Dermis blood vessel endothelial cell (primary cell): ENCODE measurements around the gene VEPH1. TPM values are rescaled to one million over a fixed set of nuclear protein-coding genes. Genes with fewer than 3 reads are reported as not detected.

Experiments used
- DNase-seq: peaks from one replicate; pipeline ENCODE4 v3.0.0; 2010
- total RNA-seq: library from RNA; depleted of rRNA; stranded (reverse); fragments of >200 nt; gene quantifications from 2 replicates; pipeline ENCODE4 v1.2.3, GENCODE V29; 2014

VEPH1 gene
- 8.2 and 35.9 TPM in 2 replicates for total RNA-seq

- DNase-seq: no peak
Measured at GRCh38 chr3:157502916-157503595, at the start of gene VEPH1. VEPH1 (minus strand) TSS chr3:157503416; CDS start chr3:157495349, 8,067 bp downstream.

GRCh38 chr3:157551961-157552360 lies 48.7 kb upstream of the VEPH1 start:
- no peak for DNase-seq

GRCh38 chr3:157549498-157549897 lies 46.3 kb upstream of the VEPH1 start:
- no peak for DNase-seq

DNA sequence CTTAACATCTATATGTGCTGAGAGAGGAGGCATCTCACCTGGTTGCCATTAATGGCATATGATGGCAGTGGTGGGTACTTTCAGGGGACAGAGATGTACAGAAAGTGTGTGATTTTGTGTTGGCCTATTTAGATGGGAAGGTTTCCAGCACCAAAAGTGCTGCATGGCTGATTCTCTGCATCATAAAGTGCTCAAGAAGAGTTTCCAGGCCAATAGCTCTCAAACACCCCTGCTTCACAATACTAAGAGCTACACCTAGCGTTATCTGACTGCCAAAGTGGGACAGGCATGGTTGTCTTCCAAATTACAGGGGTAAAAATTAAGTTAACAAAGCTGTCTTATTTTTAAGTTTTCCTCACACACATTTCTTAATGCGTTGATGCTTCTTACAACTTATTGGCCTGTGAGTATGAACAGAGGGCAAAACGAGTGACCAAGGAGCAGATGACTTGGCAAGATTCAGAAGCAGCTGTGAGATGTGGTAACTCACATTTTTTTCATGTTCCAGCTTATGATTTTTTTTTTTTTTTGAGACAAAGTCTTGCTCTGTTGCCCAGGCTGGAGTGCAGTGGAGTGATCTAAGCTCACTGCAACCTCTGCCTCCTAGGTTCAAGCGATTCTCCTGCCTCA lies 41.4 kb upstream of the VEPH1 start:
- no peak for DNase-seq

GRCh38 chr3:157543501-157544035 lies 40.4 kb upstream of the VEPH1 start:
- no peak for DNase-seq

DNA sequence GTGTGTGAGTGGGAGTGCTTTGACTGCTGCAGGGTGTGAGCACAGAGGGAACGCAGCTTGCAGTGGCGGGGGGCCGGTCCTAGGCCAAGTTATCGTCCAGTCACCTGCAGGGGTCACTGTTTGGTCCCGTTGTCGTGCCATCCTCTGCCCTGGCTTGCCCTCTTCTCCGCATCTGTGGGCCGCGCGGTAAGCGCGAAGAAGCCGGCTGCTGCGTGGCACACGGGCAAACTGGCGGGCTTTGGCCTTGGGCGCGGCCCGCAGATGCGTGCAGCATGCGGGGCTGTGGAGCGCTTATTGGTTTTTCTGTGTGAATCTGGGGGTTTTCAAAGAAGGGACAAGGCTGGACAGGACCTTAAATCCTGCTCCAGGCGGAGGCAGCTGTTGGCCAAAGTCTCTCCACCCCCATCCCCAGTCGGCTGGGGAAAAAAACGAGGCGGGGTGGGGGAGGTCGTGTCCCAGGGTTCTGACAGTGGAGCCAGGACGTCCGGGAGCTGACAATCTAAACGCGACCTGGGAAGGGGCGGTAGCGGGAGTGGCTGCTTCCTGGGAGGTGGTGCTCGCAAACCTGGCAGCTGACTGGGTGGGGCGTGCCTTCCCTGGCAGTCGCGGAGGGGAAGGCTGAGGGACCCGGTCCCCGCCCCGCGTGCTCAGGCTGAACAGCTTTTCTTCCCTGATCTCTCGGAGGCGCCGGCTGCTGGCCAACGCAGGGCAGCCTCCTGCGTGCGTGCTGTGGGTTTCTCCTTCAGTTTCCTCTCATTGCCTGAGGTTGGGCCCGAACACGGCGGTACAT lies 39.7 kb upstream of the VEPH1 start:
- peak; percentile 72 for DNase-seq

- no peak for DNase-seq
Measured at GRCh38 chr3:157541506-157542236, 38.5 kb upstream of the VEPH1 start.

GRCh38 chr3:157540656-157541055 lies 37.4 kb upstream of the VEPH1 start:
- DNase-seq: no peak

DNA sequence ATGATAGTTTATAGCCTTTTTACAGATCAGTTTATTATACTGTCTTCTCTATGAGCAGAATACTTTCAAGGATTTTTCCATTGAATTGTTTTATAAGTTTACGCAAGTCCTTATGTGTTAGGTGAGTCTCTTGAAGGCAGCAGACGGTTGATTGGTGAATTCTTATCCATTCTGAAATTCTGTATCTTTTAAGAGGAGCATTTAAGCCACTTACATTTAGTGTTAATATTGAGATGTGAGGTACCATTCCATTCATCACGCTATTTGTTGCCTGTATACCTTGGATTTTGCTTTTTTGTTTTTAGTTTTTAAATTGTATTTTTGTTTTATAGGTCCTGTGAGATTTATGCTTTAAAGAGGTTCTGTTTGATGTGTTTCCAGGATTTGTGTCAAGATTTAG lies 32.5 kb upstream of the VEPH1 start:
- no peak for DNase-seq

DNA sequence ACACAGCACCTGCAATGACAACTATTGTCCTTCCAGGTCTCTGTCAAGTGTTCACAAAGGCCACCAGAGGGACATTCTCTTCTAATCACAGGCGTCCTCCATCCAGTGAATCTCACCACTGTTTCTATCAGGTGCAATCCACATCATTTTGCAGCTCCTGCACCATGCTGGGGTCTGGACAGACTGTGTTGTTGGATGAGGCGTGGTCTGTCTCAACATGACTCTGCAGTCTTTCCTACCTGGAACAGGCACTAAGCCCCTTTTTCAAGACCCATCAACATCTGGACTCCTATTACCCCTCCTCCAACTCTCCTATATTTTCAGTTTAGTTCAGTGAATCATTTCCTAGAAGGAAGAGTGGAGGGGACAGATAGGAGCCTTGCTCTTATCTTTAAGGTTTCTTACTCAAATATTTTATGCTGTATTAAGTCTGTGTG lies 31.5 kb upstream of the VEPH1 start:
- DNase-seq: peak; percentile 37

DNA sequence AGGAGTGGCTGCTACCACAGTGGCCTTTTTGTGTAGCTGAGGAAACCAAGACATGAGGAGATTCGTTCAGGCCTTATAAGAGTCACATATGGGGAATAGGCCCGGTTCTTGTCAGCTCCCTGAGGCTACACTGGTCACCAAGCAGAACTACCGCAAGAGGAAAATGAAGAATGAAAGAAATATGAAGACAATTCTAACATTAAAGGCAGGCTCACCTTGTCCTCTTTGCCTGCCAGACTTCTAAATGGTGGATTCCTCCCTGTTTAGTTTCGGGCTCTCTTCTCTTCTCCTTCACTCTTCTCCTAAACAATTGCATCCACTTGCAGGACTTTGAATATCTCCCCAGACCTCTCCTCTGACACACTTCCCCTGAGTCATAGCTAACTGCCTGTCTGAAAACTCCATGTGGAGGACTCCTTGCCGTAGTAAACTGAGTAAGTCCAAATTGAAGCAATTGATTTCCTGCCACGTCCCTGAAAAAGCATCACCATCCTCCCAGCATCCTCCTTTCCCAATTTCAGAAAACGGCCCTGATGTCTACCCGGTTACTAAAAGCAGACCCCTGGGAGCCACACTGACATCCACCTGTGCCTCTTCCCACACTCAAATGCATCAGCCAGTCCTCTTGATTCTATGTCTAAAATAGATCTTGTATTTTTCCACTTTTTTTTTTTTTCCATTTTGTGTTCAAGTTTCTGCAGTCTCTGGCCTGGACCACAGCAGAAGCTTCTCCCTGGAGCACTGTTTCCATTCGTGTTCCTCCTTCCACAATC lies 30.3 kb upstream of the VEPH1 start:
- DNase-seq: peak; percentile 92

DNA sequence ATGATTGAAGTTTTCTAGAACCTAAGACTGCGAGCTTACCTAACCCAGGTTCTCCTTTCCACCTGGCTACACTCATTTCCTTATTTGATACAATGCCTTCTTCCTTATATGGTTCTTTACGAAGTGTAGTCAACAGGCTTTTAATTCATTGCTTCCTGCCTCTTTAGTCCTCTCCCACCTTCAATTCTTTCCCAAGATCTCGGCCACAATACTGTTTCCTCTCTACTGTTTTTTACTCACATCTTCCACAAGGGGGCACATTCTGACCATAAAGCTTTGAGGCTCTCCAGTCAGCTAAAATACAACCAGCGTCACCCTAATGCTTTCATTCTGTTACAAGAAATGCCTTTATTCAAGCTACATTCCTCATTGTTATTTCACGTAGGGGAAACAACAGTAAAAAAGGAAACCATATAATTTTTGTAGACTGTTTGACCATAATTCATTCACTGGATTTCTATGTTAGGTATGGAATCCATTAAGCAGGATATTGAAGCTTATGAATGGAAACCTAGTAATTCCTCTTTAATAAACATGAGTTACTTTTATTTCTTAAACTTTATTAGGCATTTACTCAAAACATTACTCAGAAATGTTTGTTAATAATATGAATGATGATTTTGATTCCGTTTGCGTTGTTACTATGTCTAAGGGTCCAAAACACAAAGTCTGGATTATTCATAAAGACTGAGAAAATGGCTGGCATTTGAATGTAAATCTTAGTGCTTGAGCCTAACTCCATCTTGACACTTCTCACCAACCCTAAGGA lies 29.5 kb upstream of the VEPH1 start:
- peak; percentile 94 for DNase-seq

GRCh38 chr3:157531771-157532170 lies 28.6 kb upstream of the VEPH1 start:
- DNase-seq: peak; percentile 65

- peak; percentile 59 for DNase-seq
Measured at GRCh38 chr3:157531301-157531660, 28.1 kb upstream of the VEPH1 start.

- peak; percentile 50 for DNase-seq
Measured at GRCh38 chr3:157530637-157531300, 27.6 kb upstream of the VEPH1 start.

DNA sequence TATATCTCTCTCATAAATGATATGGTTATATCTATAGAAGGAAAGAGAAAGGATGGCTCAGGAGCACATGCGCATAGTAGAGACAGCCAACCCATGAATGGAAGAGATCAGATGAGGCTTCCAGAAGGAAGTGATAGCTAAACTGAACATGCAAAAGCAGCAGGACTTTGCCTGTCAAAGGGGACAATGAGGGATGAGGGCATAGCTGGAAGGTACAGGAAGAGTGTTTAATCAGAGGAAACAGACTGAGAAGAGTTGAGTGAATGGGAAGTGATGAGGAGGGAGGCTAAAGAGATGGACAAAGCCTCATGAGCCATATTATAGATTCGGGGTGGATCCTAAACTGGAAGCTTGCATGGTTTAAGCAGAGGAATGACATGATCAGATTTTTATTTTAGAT lies 26.5 kb upstream of the VEPH1 start:
- peak; percentile 58 for DNase-seq

GRCh38 chr3:157529085-157529484 lies 25.9 kb upstream of the VEPH1 start:
- no peak for DNase-seq

DNA sequence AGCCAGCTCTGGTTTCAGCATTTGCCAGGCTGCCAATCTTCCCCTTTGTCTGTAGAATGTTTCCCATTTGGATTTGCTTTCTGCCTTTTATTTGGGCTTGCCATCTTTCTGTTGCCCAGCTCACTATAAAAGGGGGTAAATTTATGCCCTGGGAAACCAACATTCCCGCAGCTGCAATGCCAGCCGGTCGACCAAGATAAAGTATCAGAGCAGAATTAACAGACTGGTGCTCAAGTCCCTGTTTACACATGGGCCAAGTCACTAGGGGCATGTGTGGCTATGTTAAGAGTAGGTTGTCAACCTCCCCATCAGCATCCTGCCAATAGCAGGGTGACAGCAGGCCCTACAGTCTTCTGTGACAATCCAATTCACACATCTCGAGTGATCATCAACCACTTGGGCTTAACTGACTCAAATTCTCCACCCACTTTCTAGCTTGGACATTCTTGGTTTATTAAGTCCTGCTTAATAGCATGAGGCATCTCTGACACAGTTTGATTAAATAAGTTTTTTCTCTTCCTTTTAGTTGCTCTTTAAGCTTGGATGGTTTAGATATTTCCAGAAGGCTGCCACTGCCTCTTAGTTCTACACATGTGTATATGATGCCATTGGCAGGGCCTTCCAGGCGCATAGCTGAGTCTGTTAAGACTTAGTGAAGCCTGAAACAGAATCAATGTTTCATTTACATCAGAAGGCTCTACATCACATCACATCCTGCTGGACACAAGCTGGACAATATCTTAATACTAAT lies 24.1 kb upstream of the VEPH1 start:
- DNase-seq: no peak

- no peak for DNase-seq
Measured at GRCh38 chr3:157526036-157526435, 22.8 kb upstream of the VEPH1 start.

DNA sequence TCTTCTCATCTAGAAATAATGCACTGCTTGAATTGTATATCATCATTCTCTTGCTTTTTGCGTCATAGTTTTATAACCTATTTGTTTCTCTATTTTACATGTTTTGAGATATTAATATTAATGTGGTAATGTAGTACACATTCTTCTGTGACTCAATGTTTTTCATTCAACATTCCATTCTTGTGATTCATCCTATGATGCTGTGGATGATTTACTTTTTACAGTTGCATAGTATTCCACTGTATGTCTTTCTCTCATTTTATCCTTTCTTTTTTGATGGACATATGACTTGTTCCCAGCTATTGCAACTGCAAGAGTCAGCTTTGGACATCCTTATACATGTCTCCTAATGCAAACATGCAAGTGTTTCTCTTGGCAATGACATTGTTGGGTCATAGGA lies 20.6 kb upstream of the VEPH1 start:
- DNase-seq: no peak
